Neural progenitor cell (in vitro differentiated cells): ENCODE measurements around the gene OR9A2.

Source experiments
- CTCF ChIP-seq: fragments of 200-600 bp; sonication (generic); IDR thresholded peaks from 2 replicates; pipeline ENCODE4 v1.5.1; 2017; ENCODE audit warnings: antibody characterized with exemption, mild to moderate bottlenecking
- EZH2 ChIP-seq: fragments of 200-600 bp; sonication (generic); IDR thresholded peaks from 2 replicates; pipeline ENCODE4 v1.6.1; 2017; ENCODE audit warnings: antibody characterized with exemption, mild to moderate bottlenecking, moderate library complexity
- EZH2phosphoT487 ChIP-seq: fragments of 200-600 bp; sonication (generic); IDR thresholded peaks from 2 replicates; pipeline ENCODE4 v1.6.1; 2017; ENCODE audit warnings: antibody characterized with exemption

- no peak for TF ChIP-seq CTCF
- TF ChIP-seq EZH2 = no peak
- no peak for TF ChIP-seq EZH2phosphoT487
Measured at GRCh38 chr7:142984297-142984696, 42.6 kb downstream of the OR9A2 start.
